NCI-H1092 (cell line): Measurements from ENCODE around the gene ARHGEF2.
"Not testable (repeated sequence)": the region's sequence is repeated elsewhere in the genome, so short reads cannot be mapped to it uniquely, and the experiment has no call there.

Experiments used
- DNase-seq: peaks from one replicate; lab custom pipeline; 2025; lab: John Stamatoyannopoulos, UW

Gene ARHGEF2

GRCh38 chr1:155990005-155990739 lies 11.8 kb upstream of the ARHGEF2 start:
- DNase-seq: no peak

- peak; percentile 42 for DNase-seq
These were observed 11.1 kb upstream of the ARHGEF2 start for GRCh38 chr1:155989242-155990004.

- DNase-seq: not testable (repeated sequence)
These were observed 6.7 kb upstream of the ARHGEF2 start for GRCh38 chr1:155984903-155985645.

GRCh38 chr1:155984341-155984740 lies 6.0 kb upstream of the ARHGEF2 start:
- DNase-seq: peak; percentile 12

GRCh38 chr1:155983191-155984024 lies 5.1 kb upstream of the ARHGEF2 start:
- DNase-seq: peak; percentile 60

- DNase-seq: no peak
These were observed 3.8 kb upstream of the ARHGEF2 start for GRCh38 chr1:155982106-155982505.

GRCh38 chr1:155981266-155982088 lies 3.1 kb upstream of the ARHGEF2 start:
- no peak for DNase-seq

GRCh38 chr1:155979597-155980343 lies 1.4 kb upstream of the ARHGEF2 start:
- no peak for DNase-seq

- DNase-seq: no peak
These were observed 654 bp upstream of the ARHGEF2 start for GRCh38 chr1:155978973-155979429.

- DNase-seq: no peak
These were observed 540 bp downstream of the ARHGEF2 start for GRCh38 chr1:155977690-155978324.

GRCh38 chr1:155976913-155977689 lies 1.2 kb downstream of the ARHGEF2 start:
- no peak for DNase-seq

GRCh38 chr1:155976062-155976912 lies 2.1 kb downstream of the ARHGEF2 start:
- peak; percentile 86 for DNase-seq

- no peak for DNase-seq
These were observed 2.8 kb downstream of the ARHGEF2 start for GRCh38 chr1:155975375-155976061.

- peak; percentile 64 for DNase-seq
These were observed 3.9 kb downstream of the ARHGEF2 start for GRCh38 chr1:155974208-155975115.

- DNase-seq: no peak
These were observed 4.6 kb downstream of the ARHGEF2 start for GRCh38 chr1:155973723-155974122.
